Heart right ventricle (tissue), 16 donors: ENCODE results near the gene LRRC15. TPM values are rescaled to one million over a fixed set of nuclear protein-coding genes. Genes with fewer than 3 reads are reported as not detected.

Source experiments
- ATAC-seq, 8 donors: fragments of 200-7000 bp; cut with Tn5 transposase; one replicate each; pipeline ENCODE4 v1.9.1; 2020; ENCODE audit warnings: mild to moderate bottlenecking in 8 of 8, moderate library complexity in 8 of 8, moderate number of reproducible peaks in 1 of 8
- DNase-seq, 2 donors: peaks; one replicate each; pipeline ENCODE4 v3.0.0-alpha.2; 2020
- H3K27ac ChIP-seq, 10 donors: fragments of 200-600 bp; sonication (generic) in 2 of 10; one replicate each; pipeline versions ENCODE4 v1.5.0 to v1.8.0; 2020 to 2022; ENCODE audit warnings: mild to moderate bottlenecking in 3 of 10
- H3K27me3 ChIP-seq, 7 donors: fragments of 200-600 bp; one replicate each; pipeline ENCODE4 v1.8.0; 2021 to 2022; ENCODE audit warnings: mild to moderate bottlenecking in 2 of 7
- H3K36me3 ChIP-seq, 9 donors: fragments of 200-600 bp; sonication (generic) in 1 of 9; one replicate each; pipeline versions ENCODE4 v1.5.0 to v1.8.0; 2020 to 2022; ENCODE audit warnings: mild to moderate bottlenecking in 2 of 9
- H3K4me1 ChIP-seq, 9 donors: fragments of 200-600 bp; sonication (generic) in 1 of 9; one replicate each; pipeline versions ENCODE4 v1.5.0 to v1.8.0; 2020 to 2022; ENCODE audit warnings: mild to moderate bottlenecking in 4 of 9
- H3K4me3 ChIP-seq, 10 donors: fragments of 200-600 bp; sonication (generic) in 2 of 10; one replicate each; pipeline versions ENCODE4 v1.5.0 to v1.8.0; 2020 to 2022; ENCODE audit warnings: mild to moderate bottlenecking in 7 of 10, moderate library complexity in 2 of 10
- H3K9me3 ChIP-seq, 11 donors: fragments of 200-600 bp in 10 of 11; sonication (generic) in 2 of 11; one replicate each; pipeline versions ENCODE4 v1.5.0 to v1.8.0; 2013 to 2022; ENCODE audit warnings: mild to moderate bottlenecking in 2 of 11, control low read depth in 1 of 11, moderate library complexity in 1 of 11
- WGBS, 2 donors: extraction: QIAGEN DNeasy Blood & Tissue Kit; methylation state at CpG; one replicate each; pipeline ENCODE4 v1.1.7; 2013; ENCODE audit warnings: inconsistent platforms in 1 of 2; 5-methylcytosine and 5-hydroxymethylcytosine counted together
- intact Hi-C, 10 donors: fragments of 100-400 bp; cut with DNase I; formaldehyde crosslinking; loops; one replicate each; pipeline versions ENCODE4 v1.11.1 to v1.14.2; 2022
- polyA plus RNA-seq, 2 donors: library from polyadenylated mRNA; stranded (reverse); fragments of 200-250 nt; gene quantifications; one replicate each; pipeline ENCODE4 v1.2.3, GENCODE V29; 2013
- total RNA-seq, 10 donors: library from RNA; stranded (reverse); fragmentation: NEBNext Ultra II Directional in 3 of 10; extraction: Animal tissue kit (Norgen Biotek cat#: 25700) in 3 of 10; gene quantifications; one replicate each; pipeline versions ENCODE4 v1.2.1 to v1.2.4, GENCODE V29; 2021 to 2023
- TF ChIP-seq, protein P1 (sequence below), 9 donors: fragments of 200-600 bp; sonication (generic) in 2 of 9; IDR thresholded peaks; one replicate each; pipeline versions ENCODE4 v1.5.0 to v1.8.0; 2021 to 2022; ENCODE audit warnings: antibody characterized with exemption in 9 of 9, mild to moderate bottlenecking in 5 of 9, moderate library complexity in 1 of 9
- donor health status: Arrhythmogenic right ventricular cardiomyopathy.
- donor health status: ischemic (EF 13 %, LVEDD 7.1; RV severe dilation, severe dysfunction).
- donor health status: healthy with polysubstance abuse.
- donor health status: DM: no; HTN: yes; CAD: no.
- donor health status: DM: no; HTN: no; CAD: no.
- donor health status: ischemic (EF 25% LVEDD 6.9; RV normal size, moderate dysfunction).
- donor health status: ischemic (EF 25% LVEDD 5.7; RV mildly dilated, moderate dysfunction).
- donor health status: healthy.
- donor health status: DM: yes; HTN: yes; CAD: no.
- donor health status: Ischemic cardiomyopathy.
- donor health status: ischemic (EF 35%, LVEDD 5.7; RV mildly dilated, moderate dysfunction).
- donor health status: nonischemic (EF 11% LVEDD 7.7; RV severe dilation, severe dysfunction).
- donor health status: DM: yes; HTN: yes; CAD: no.
- donor health status: PGD.
- donor health status: ischemic (EF 29% LVEDD 5.4; RV normal size, mild dysfunction).
- donor health status: nonischemic (EF 23%, LVEDD 6.1; RV moderate dilation, normal function).

The LRRC15 gene
- total and polyA plus RNA-seq, 12 donors: 0.05 to 0.81 (median 0.21) TPM; not detected in 1

DNA sequence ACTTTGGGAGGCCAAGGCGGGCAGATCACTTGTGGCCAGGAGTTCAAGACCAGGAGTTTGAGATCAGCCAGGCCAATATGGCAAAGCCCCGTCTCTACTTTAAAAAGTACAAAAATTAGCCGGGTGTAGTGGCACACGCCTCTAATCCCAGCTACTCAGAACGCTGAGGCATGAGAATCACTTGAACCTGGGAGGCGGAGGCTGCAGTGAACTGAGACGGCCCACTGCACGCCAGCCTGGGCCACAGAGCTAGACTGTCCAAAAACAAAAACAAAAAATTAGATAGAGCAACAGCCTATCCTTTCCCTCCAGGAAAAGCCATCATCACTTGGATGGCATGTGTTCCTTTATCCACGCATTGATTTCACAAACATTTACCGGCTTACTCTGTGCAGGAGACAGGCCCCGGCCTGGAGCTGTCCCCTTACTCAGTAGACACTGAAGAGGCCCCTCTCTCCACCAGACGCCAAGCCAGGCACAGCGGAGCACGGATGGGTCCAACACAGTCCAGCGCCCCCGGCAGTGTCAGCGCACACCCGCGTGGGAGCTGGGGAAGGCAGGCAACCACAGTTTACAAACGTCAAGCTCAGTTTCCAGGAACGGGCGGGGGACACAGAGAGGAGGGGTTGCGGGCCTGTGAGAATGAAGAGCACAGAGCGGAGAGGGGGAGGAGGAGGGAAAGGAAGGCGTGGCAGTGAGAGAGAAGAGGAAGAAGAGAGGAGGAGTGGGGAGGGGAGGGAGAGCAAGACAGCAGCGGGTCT is 26.4 kb upstream of the LRRC15 start:
- intact Hi-C loops: loop anchor here in 1 of 10 donors (5.0 kb wide), 1 partner anchor 59 kb away; no protein-coding TSS in a partner anchor
- H3K27ac ChIP-seq: peak overlapping the region in 1 of 10 donors; percentile 21
- peaks cover 0 to 7% (median 2%) of the 10 kb centered on the region in 11 donors for H3K9me3 ChIP-seq
- TF ChIP-seq, protein P1, sequence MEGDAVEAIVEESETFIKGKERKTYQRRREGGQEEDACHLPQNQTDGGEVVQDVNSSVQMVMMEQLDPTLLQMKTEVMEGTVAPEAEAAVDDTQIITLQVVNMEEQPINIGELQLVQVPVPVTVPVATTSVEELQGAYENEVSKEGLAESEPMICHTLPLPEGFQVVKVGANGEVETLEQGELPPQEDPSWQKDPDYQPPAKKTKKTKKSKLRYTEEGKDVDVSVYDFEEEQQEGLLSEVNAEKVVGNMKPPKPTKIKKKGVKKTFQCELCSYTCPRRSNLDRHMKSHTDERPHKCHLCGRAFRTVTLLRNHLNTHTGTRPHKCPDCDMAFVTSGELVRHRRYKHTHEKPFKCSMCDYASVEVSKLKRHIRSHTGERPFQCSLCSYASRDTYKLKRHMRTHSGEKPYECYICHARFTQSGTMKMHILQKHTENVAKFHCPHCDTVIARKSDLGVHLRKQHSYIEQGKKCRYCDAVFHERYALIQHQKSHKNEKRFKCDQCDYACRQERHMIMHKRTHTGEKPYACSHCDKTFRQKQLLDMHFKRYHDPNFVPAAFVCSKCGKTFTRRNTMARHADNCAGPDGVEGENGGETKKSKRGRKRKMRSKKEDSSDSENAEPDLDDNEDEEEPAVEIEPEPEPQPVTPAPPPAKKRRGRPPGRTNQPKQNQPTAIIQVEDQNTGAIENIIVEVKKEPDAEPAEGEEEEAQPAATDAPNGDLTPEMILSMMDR (IDR thresholded peaks at IDR 0.05): no peak
- H3K36me3 ChIP-seq: no peaks in the 10 kb centered on the region
- peaks cover 0 to 21% (median 16%) of the 10 kb centered on the region in 9 donors for H3K4me1 ChIP-seq
- DNase-seq (peak in 1 of 2 donors; percentile 51), ATAC-seq (peak in 7 of 8 donors; percentile 55 to 74 (median 65))
- H3K27me3 ChIP-seq: peaks cover 0 to 71% (median 31%) of the 10 kb centered on the region in 7 donors
- H3K4me3 ChIP-seq: peak overlapping the region in 7 of 10 donors; percentile 12 to 51 (median 37)
- WGBS, 2 donors: 59 to 69% methylated on average over 26 of the region's 26 CpGs

DNA sequence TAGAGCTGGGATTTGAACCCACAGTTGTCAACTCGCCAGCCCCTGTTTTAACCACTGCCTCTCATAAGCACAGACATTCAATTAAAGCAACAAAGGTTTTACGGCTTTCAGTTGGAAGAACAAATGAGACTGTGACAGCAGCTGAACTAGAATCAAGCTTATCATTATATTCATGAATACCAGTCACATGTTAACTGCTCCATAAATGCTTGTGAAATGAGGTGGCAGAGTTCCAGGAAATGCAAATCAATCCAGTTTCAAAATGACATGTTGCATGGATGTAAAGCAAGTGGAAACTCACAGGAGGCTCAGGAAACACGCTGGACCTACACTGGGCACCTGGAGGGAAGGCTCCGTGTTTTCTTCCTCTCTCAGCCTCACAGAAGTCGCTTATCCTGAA is 25.7 kb upstream of the LRRC15 start:
- DNase-seq: no peak
- peaks cover 0 to 21% (median 16%) of the 10 kb centered on the region in 9 donors for H3K4me1 ChIP-seq
- peaks cover 0 to 14% (median 5%) of the 10 kb centered on the region in 11 donors for H3K9me3 ChIP-seq
- H3K36me3 ChIP-seq: no peaks in the 10 kb centered on the region
- TF ChIP-seq, protein P1 (IDR thresholded peaks at IDR 0.05): no peak
- peaks cover 0 to 71% (median 31%) of the 10 kb centered on the region in 7 donors for H3K27me3 ChIP-seq
- intact Hi-C loops: loop anchor here in 1 of 10 donors (5.0 kb wide), 1 partner anchor 58 kb away; no protein-coding TSS in a partner anchor
- H3K4me3 ChIP-seq: no peak overlapping the region
- WGBS, 2 donors: 90 to 94% methylated on average over 5 of the region's 5 CpGs
- no peak overlapping the region for H3K27ac ChIP-seq
- no peak for ATAC-seq

- intact Hi-C loops: no loop called here
- TF ChIP-seq, protein P1 (IDR thresholded peaks at IDR 0.05): no peak
- H3K27me3 ChIP-seq: peaks cover 0 to 45% (median 17%) of the 10 kb centered on the region in 7 donors
- H3K36me3 ChIP-seq: no peaks in the 10 kb centered on the region
- 88 to 89% methylated on average over 7 of the region's 7 CpGs for WGBS, 2 donors
- DNase-seq (no peak), ATAC-seq (no peak)
- no peak overlapping the region for H3K4me3 ChIP-seq
- H3K9me3 ChIP-seq: peaks cover 0 to 17% (median 5%) of the 10 kb centered on the region in 11 donors
- peaks cover 0 to 11% (median 7%) of the 10 kb centered on the region in 9 donors for H3K4me1 ChIP-seq
- H3K27ac ChIP-seq: no peak overlapping the region
Measured at GRCh38 chr3:194392576-194392975, 23.0 kb upstream of the LRRC15 start.

DNA sequence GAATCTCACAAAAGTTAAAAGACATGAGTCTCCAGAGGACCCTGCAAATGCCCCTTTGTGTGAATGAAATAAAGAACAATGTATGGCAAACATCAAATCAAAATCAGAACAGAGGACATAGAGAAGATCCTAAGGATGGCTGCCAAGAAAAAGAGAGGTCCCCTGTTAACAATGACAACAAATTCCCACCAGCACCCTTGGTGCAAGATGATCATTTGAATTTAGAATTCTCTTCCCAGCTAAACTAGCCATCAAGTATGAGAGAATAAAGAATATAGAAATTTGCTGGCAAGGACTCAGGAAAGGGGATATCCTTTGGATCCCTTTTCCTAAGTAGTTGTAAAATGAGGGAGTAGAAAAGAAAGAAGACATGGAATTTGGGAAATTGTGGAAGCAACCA is 21.3 kb upstream of the LRRC15 start:
- no peak overlapping the region for H3K4me3 ChIP-seq
- ATAC-seq: no peak
- peaks cover 0 to 31% (median 10%) of the 10 kb centered on the region in 7 donors for H3K27me3 ChIP-seq
- peaks cover 0 to 2% (median 0%) of the 10 kb centered on the region in 9 donors for H3K4me1 ChIP-seq
- no peak overlapping the region for H3K27ac ChIP-seq
- TF ChIP-seq, protein P1 (IDR thresholded peaks at IDR 0.05): no peak
- intact Hi-C loops: no loop called here
- DNase-seq: no peak
- peaks cover 0 to 17% (median 5%) of the 10 kb centered on the region in 11 donors for H3K9me3 ChIP-seq
- H3K36me3 ChIP-seq: no peaks in the 10 kb centered on the region
